Measurements from ENCODE around the gene C19orf12. TPM values are rescaled to one million over a fixed set of nuclear protein-coding genes. Genes with fewer than 3 reads are reported as not detected.

Gene C19orf12
- 35.6 and 47.0 TPM in 2 replicates for total RNA-seq (2014; rRNA removed; shearing (Covaris generic); ENCODE audit: low replicate concordance)

DNA sequence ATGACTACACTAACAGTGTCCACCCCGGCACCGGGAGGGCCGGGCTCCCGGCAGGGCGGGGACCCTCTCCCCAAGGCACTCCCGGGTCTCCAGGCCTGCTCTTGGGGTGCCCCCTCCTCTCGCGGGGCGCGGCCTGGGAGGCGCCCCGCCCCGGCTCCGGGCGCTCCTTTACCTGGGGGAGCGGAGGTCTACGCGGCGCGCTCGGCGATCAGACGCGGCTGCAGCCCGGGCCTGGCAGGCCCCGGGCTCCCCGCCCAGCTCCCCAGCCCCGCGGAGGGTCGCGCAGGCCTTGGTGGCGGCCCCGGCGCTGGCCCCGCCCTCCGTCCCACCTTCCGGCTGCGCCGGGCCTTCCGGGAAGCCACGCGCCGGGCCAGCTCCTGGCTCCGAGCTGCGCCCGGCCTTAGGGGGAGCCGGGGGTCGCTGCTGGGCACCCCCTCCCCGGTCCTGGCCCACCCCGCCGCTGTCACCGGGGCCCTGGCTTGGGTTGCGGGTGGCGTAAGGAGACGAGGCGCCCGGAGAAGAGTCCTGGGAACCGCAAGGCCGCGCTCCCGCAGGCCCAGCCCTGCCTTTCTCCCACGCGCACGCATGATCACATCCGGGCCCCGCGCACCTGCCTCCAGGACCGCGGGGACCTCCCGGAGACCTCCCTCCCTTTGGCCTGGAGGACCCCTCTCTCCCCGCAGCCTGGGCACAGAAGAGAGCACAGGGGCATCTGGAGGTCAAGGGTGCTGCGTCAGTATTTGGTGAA, at the start of gene C19orf12:
C19orf12 (minus strand) TSS at position 309 of the 748 bp plus-strand sequence. CDS start 6,848 bp downstream, outside the sequence.
- peak within 1 kb of the TSS; percentile 96 for H3K4me3 ChIP-seq
- H3K27me3 ChIP-seq, result no peaks in the 10 kb centered on the region
- H3K9me3 ChIP-seq, result no peaks in the 10 kb centered on the region
- peak; percentile 73 for DNase-seq
- H3K36me3 ChIP-seq, result peaks cover 20% of the 10 kb centered on the region

- Histone ChIP-seq H3K9me3 (no peaks in the 10 kb centered on the region), H3K27me3 (no peaks in the 10 kb centered on the region), H3K4me3 (no peak overlapping the region), H3K36me3 (no peaks in the 10 kb centered on the region)
- no peak for DNase-seq
Measured at GRCh38 chr19:29764361-29764760, 49.3 kb upstream of the C19orf12 start.

- Histone ChIP-seq H3K36me3 (no peaks in the 10 kb centered on the region), H3K4me3 (no peak overlapping the region), H3K9me3 (no peaks in the 10 kb centered on the region), H3K27me3 (no peaks in the 10 kb centered on the region)
- DNase-seq, result no peak
Measured at GRCh38 chr19:29763196-29763595, 48.1 kb upstream of the C19orf12 start.

DNA sequence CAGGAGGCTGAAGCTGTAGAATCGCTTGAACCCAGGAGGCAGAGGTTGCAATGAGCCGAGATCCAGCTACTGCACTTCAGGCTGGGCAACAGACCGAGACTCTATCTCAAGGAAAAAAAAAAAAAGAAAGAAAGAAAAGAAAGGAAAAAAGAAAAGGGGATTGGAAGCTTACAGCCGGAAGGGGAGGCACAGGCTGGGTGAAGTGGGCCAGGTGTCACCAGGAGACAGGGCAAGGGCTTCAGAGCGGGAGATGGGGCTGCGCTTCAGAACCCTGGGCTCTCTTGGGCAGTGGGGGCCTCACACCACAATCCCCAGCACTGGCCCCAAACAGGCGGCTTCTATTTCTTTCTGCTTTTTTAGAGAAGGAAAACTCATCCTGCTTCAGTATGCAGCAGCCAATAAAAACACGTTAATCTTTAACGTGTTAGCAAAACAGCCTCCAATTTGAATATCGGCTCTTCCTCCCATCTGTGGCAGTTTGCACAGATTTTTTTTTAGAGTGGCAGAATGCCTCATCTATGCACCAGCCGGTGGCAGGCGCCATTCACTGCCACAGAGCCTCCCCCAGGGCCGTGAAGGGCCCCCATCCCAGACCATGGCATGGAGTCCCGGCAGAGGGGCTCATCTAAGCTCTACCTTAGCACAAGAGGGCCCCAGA, 46.6 kb upstream of the C19orf12 start:
- H3K27me3 ChIP-seq, result no peaks in the 10 kb centered on the region

DNA sequence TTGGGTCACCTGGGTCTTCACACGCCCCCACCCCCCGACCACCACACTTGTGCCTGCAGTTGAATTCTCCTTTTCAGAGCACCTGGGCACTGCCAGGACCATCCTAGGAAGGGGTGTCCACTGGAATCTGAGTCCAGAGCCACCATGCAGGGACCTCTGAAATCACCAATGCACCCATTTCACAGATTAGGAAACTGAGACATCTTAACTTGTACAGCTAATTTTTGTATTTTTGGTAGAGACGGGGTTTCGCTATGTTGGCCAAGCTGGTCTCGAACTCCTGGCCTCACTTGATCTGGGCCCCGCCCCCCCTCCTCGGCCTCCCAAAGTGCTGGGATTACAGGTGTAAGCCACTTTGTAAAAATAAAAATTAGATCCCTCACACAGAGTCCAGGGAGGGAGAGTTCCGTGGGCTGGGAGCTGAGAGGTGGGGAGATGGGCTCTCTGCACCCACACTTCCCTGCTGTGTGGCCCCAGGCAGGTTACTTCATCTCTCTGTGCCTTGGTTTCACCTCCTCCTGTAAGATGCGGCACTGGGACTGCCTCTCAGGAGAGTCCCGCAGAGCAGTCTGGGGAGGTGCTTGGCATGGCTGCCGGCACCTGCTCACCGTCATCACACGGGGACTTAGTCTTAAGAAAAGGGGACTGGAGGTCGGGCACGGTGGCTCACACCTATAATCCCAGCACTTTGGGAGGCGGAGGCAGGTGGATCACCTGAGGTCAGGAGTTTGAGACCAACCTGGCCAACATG, 45.9 kb upstream of the C19orf12 start:
- no peaks in the 10 kb centered on the region for H3K36me3 ChIP-seq
- H3K9me3 ChIP-seq, result no peaks in the 10 kb centered on the region
- no peaks in the 10 kb centered on the region for H3K27me3 ChIP-seq
- H3K4me3 ChIP-seq, result no peak overlapping the region
- DNase-seq, result no peak

More for the DNA sequence above, 46.6 kb upstream of the C19orf12 start:
- Histone ChIP-seq H3K36me3 (no peaks in the 10 kb centered on the region), H3K4me3 (no peak overlapping the region), H3K9me3 (no peaks in the 10 kb centered on the region)
- no peak for DNase-seq

DNA sequence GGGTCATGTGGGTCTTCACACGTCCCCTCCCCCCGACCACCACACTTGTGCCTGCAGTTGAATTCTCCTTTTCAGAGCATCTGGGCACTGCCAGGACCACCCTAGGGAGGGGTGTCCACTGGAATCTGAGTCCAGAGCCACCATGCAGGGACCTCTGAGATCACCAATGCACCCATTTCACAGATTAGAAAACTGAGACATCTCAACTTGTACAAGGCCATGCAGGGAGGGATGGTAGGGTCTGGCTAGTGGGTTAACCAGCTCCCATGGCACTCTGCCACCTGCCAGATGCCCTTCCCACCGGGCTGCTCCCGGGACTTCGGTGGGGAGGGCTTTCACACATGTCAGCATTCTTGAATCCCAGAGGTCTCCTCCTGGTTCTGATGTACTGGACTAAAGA, 44.3 kb upstream of the C19orf12 start:
- DNase-seq, result no peak
- Histone ChIP-seq H3K27me3 (no peaks in the 10 kb centered on the region), H3K9me3 (no peaks in the 10 kb centered on the region), H3K4me3 (no peak overlapping the region), H3K36me3 (no peaks in the 10 kb centered on the region)

DNA sequence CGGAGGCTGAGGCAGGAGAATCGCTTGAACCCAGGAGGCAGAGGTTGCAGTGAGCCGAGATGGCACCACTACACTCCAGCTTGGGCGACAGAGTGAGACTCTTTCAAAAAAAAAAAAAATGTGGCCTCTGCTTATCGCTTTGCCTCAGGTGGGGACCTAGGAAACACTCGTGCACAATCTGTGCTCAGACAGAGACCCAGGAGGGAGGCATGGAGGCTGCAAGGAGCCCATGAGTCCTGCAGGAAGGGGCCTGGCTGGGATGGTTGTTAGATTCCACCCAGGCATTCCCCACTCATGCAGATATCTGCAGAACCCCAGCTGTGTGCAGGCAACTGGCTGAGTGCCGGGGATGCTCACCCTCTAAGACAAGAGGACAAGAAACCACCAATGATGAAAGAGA, 43.8 kb upstream of the C19orf12 start:
- no peaks in the 10 kb centered on the region for H3K27me3 ChIP-seq
- no peaks in the 10 kb centered on the region for H3K36me3 ChIP-seq
- no peak for DNase-seq
- no peak overlapping the region for H3K4me3 ChIP-seq
- no peaks in the 10 kb centered on the region for H3K9me3 ChIP-seq

- Histone ChIP-seq H3K27me3 (no peaks in the 10 kb centered on the region), H3K36me3 (no peaks in the 10 kb centered on the region), H3K4me3 (no peak overlapping the region), H3K9me3 (no peaks in the 10 kb centered on the region)
- DNase-seq, result no peak
Measured at GRCh38 chr19:29757551-29757950, 42.5 kb upstream of the C19orf12 start.

DNA sequence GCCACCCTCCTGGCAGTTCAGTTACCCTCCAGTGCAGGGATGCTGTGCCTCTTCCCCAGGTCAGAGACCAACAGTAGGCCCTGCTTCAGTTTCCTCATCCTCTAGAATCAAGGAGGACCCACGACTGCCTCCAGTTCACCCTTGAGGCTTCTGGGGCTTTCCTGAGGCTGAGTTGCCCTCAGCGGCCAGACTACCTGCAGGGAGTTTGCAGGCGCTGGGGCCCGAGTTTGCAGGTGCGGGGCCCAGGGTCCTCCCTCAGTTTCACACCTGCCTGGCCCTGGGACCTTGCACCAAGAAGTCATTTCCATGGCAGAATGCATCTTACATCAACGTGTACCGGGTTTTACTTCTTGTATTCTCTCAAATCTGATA, 38.9 kb upstream of the C19orf12 start:
- Histone ChIP-seq H3K27me3 (no peaks in the 10 kb centered on the region), H3K9me3 (no peaks in the 10 kb centered on the region), H3K4me3 (no peak overlapping the region), H3K36me3 (no peaks in the 10 kb centered on the region)
- DNase-seq, result no peak

- no peak overlapping the region for H3K4me3 ChIP-seq
- no peaks in the 10 kb centered on the region for H3K9me3 ChIP-seq
- no peak for DNase-seq
- no peaks in the 10 kb centered on the region for H3K36me3 ChIP-seq
- H3K27me3 ChIP-seq, result no peaks in the 10 kb centered on the region
Measured at GRCh38 chr19:29753190-29753933, 38.3 kb upstream of the C19orf12 start.

- Histone ChIP-seq H3K27me3 (no peaks in the 10 kb centered on the region), H3K4me3 (no peak overlapping the region), H3K36me3 (no peaks in the 10 kb centered on the region), H3K9me3 (no peaks in the 10 kb centered on the region)
- DNase-seq, result peak; percentile 53
Measured at GRCh38 chr19:29752450-29753025, 37.5 kb upstream of the C19orf12 start.

DNA sequence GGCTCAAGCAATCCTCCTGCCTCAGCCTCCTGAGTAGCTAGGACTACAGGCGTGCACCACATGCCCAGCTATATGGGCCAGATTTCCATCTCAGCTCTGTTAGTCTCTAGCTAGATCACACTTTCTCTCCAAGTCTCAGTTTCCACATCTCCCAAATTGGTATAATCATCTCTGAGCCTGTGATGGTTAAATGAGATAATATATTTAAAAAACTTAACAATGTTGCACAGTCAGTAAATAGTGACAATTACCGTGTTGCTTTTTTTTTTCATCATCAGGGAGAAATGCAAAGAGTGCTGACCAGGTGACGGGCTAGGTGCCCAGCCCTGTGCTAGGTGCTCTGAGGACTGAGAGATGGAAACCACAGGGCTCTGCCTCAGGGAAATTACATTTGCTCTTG, 36.9 kb upstream of the C19orf12 start:
- Histone ChIP-seq H3K27me3 (no peaks in the 10 kb centered on the region), H3K36me3 (no peaks in the 10 kb centered on the region), H3K4me3 (no peak overlapping the region), H3K9me3 (no peaks in the 10 kb centered on the region)
- DNase-seq, result no peak

GRCh38 chr19:29750001-29750400, 34.9 kb upstream of the C19orf12 start:
- Histone ChIP-seq H3K4me3 (no peak overlapping the region), H3K27me3 (no peaks in the 10 kb centered on the region), H3K9me3 (no peaks in the 10 kb centered on the region), H3K36me3 (no peaks in the 10 kb centered on the region)
- no peak for DNase-seq

- DNase-seq, result no peak
- Histone ChIP-seq H3K9me3 (no peaks in the 10 kb centered on the region), H3K27me3 (no peaks in the 10 kb centered on the region), H3K36me3 (no peaks in the 10 kb centered on the region), H3K4me3 (no peak overlapping the region)
Measured at GRCh38 chr19:29748996-29749849, 34.2 kb upstream of the C19orf12 start.

DNA sequence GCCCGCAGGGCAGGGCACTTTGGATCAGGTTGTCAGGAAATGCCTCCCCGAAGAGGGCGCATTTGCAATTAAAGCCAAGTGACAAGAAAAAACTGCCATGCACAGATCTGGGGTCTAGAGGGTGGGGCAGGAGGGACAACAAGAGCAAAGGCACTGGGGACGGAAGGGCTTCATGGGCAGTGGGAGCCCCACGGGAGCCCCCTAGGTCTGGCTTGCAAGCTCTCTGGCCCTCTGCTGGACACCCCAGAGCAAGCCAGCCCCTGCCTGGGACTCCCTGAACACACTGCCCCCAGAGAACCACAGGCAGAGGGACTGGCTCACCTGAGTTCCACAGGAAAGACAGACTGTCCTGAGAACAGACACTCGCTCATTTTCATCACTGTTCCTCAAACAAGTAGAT, 30.2 kb upstream of the C19orf12 start:
- H3K4me3 ChIP-seq, result no peak overlapping the region
- H3K27me3 ChIP-seq, result no peaks in the 10 kb centered on the region
- no peaks in the 10 kb centered on the region for H3K36me3 ChIP-seq
- H3K9me3 ChIP-seq, result no peaks in the 10 kb centered on the region
- no peak for DNase-seq

GRCh38 chr19:29743681-29744080, 28.6 kb upstream of the C19orf12 start:
- no peak for DNase-seq
- Histone ChIP-seq H3K36me3 (no peaks in the 10 kb centered on the region), H3K27me3 (no peaks in the 10 kb centered on the region), H3K4me3 (no peak overlapping the region), H3K9me3 (no peaks in the 10 kb centered on the region)
